Spleen (tissue), 7 donors: ENCODE measurements around the gene SHKBP1.

Experiments used
- CTCF ChIP-seq, 11 experiments: fragments of 200-600 bp in 7 of 11; fragments of 450-650 bp in 4 of 11; sonication (generic) in 4 of 11; IDR thresholded peaks in 8 of 11; conservative IDR thresholded peaks in 3 of 11; 1 replicate in 7 of 11; 2 replicates in 4 of 11; pipeline versions ENCODE4 v1.4.0 to v1.8.0; 2016 to 2021; ENCODE audit warnings: antibody characterized with exemption in 11 of 11, inconsistent platforms in 4 of 11, mild to moderate bottlenecking in 1 of 11
- POLR2A ChIP-seq, 3 donors: fragments of 450-650 bp; IDR thresholded peaks; one replicate each; pipeline ENCODE4 v1.5.1; 2017; ENCODE audit warnings: antibody characterized with exemption in 3 of 3, mild to moderate bottlenecking in 1 of 3
- donor health status: DM: no; HTN: no; CAD: no; lungs with moderate emphysema.
- donor health status: DM: no; HTN: no; CAD: no.
- donor health status: DM: no; HTN: no; CAD: no.

GRCh38 chr19:40610396-40611064, 33.9 kb downstream of the SHKBP1 start:
- no peak for TF ChIP-seq CTCF (IDR thresholded peaks at IDR 0.05 in 8 of 11, conservative IDR thresholded peaks at IDR 0.05 in 3 of 11)
- TF ChIP-seq POLR2A (IDR thresholded peaks at IDR 0.05), result no peak
